H1 (cell line): Measurements from ENCODE around the gene RIMBP2. TPM values are rescaled to one million over a fixed set of nuclear protein-coding genes. Genes with fewer than 3 reads are reported as not detected.

ENCODE experiments used
- CTCF ChIA-PET: fragments of 300-600 bp; sonication (Branson Sonifier 250); formaldehyde crosslinking; loops from one replicate; lab custom pipeline; 2021; ENCODE audit not compliant: partially characterized antibody; lab: Charles Lee
- POLR2A ChIA-PET: fragments of 300-600 bp; sonication (Branson Sonifier 250); formaldehyde crosslinking; loops from one replicate; lab custom pipeline; 2021; ENCODE audit warnings: inconsistent platforms; ENCODE audit not compliant: partially characterized antibody; lab: Charles Lee
- DNase-seq, 2 experiments: peaks; one replicate each; pipeline versions ENCODE4 v3.0.0 to v3.0.0-alpha.2; 2010 to 2022; ENCODE audit warnings: low spot score in 2 of 2, low read depth in 1 of 2, mixed read lengths in 1 of 2
- FAIRE-seq: peaks from 2 replicates; lab custom pipeline; 2011; peaks lifted over from hg19 to GRCh38; lab: Jason Lieb, UNC
- H2AFZ ChIP-seq: 2 replicates; pipeline ENCODE4 v1.8.1; 2012; ENCODE audit warnings: low read length, inconsistent platforms
- H2AK5ac ChIP-seq: 2 replicates; pipeline ENCODE4 v1.6.1; 2013; ENCODE audit warnings: low read depth, low read length
- H2BK120ac ChIP-seq: replicated peaks from 2 replicates; pipeline ENCODE3; 2013; ENCODE audit warnings: low read depth, low read length, inconsistent platforms
- H2BK12ac ChIP-seq: 2 replicates; pipeline ENCODE4 v1.6.1; 2013; ENCODE audit warnings: low read depth, low read length
- H2BK15ac ChIP-seq: 2 replicates; pipeline ENCODE4 v1.6.1; 2013; ENCODE audit warnings: low read length
- H2BK20ac ChIP-seq: 2 replicates; pipeline ENCODE4 v1.6.1; 2013; ENCODE audit warnings: low read length
- H2BK5ac ChIP-seq: 2 replicates; pipeline ENCODE4 v1.6.1; 2013; ENCODE audit warnings: low read depth, low read length
- H3K14ac ChIP-seq: 2 replicates; pipeline ENCODE4 v1.6.1; 2013; ENCODE audit warnings: inconsistent platforms; ENCODE audit not compliant: insufficient read length
- H3K18ac ChIP-seq: 2 replicates; pipeline ENCODE4 v1.6.1; 2013; ENCODE audit warnings: low read length; ENCODE audit errors: extremely low read depth
- H3K23ac ChIP-seq: 2 replicates; pipeline ENCODE4 v1.6.1; 2013; ENCODE audit warnings: inconsistent platforms; ENCODE audit not compliant: insufficient read length
- H3K23me2 ChIP-seq: 2 replicates; pipeline ENCODE4 v1.6.1; 2013; ENCODE audit warnings: low read depth, low read length
- H3K27ac ChIP-seq: 2 replicates; pipeline ENCODE4 v1.6.1; 2011; ENCODE audit warnings: low read depth, low read length, inconsistent platforms
- H3K27me3 ChIP-seq, 4 experiments: replicated peaks in 1 of 4; 1 replicate in 1 of 4; 2 replicates in 3 of 4; pipeline versions ENCODE4 v1.6.1 to v1.8.1; 2011 to 2013; ENCODE audit warnings: low read length in 3 of 4, mild to moderate bottlenecking in 3 of 4, inconsistent platforms in 2 of 4, mixed read lengths in 2 of 4, moderate library complexity in 1 of 4; ENCODE audit not compliant: control insufficient read depth in 3 of 4, insufficient read depth in 3 of 4; ENCODE audit errors: extremely low read depth in 1 of 4
- H3K36me3 ChIP-seq, 4 experiments: 2 replicates each; pipeline versions ENCODE4 v1.6.1 to v1.8.1; 2011 to 2013; ENCODE audit warnings: mild to moderate bottlenecking in 4 of 4, low read length in 3 of 4, moderate library complexity in 2 of 4, control low read depth in 1 of 4, inconsistent platforms in 1 of 4; ENCODE audit not compliant: insufficient read depth in 4 of 4, control insufficient read depth in 2 of 4
- H3K4ac ChIP-seq: replicated peaks from 2 replicates; pipeline ENCODE3; 2013; ENCODE audit warnings: low read length, low read depth, mixed read lengths, inconsistent platforms; ENCODE audit not compliant: insufficient read length
- H3K4me1 ChIP-seq, 4 experiments: replicated peaks in 1 of 4; 1 replicate in 1 of 4; 2 replicates in 3 of 4; pipeline versions ENCODE4 v1.6.1 to v1.8.1; 2011 to 2013; ENCODE audit warnings: low read length in 3 of 4, inconsistent platforms in 2 of 4, mixed read lengths in 1 of 4; ENCODE audit not compliant: insufficient read depth in 4 of 4, control insufficient read depth in 3 of 4
- H3K4me2 ChIP-seq, 2 experiments: 2 replicates each; pipeline versions ENCODE4 v1.6.1 to v1.8.1; 2011 to 2013; ENCODE audit warnings: low read depth in 2 of 2, low read length in 2 of 2, control low read depth in 1 of 2, inconsistent platforms in 1 of 2, mild to moderate bottlenecking in 1 of 2; ENCODE audit not compliant: insufficient read depth in 1 of 2
- H3K4me3 ChIP-seq, 4 experiments: fragments of 200-600, 300-600 bp in 1 of 4; sonication (generic), shearing (Covaris generic), sonication (Bioruptor Twin) in 1 of 4; 2 replicates each; pipeline versions ENCODE4 v1.5.1 to v1.8.1; 2011 to 2016; ENCODE audit warnings: low read length in 4 of 4, low read depth in 3 of 4, control low read depth in 2 of 4, inconsistent platforms in 2 of 4, mild to moderate bottlenecking in 2 of 4, mixed read lengths in 1 of 4, moderate library complexity in 1 of 4; ENCODE audit not compliant: insufficient read depth in 2 of 4; ENCODE audit errors: extremely low read depth in 1 of 4
- H3K56ac ChIP-seq: replicated peaks from 2 replicates; pipeline ENCODE3; 2013; ENCODE audit warnings: low read depth, mild to moderate bottlenecking, mixed read lengths, low read length, inconsistent platforms; ENCODE audit not compliant: insufficient read length
- H3K79me1 ChIP-seq: 2 replicates; pipeline ENCODE4 v1.6.1; 2013; ENCODE audit warnings: low read depth, low read length, control low read depth
- H3K79me2 ChIP-seq, 2 experiments: 2 replicates each; pipeline versions ENCODE4 v1.6.1 to v1.8.1; 2012 to 2013; ENCODE audit warnings: low read length in 2 of 2, mild to moderate bottlenecking in 2 of 2, inconsistent platforms in 1 of 2; ENCODE audit not compliant: insufficient read depth in 2 of 2, control insufficient read depth in 1 of 2
- H3K9ac ChIP-seq, 4 experiments: replicated peaks in 1 of 4; 1 replicate in 1 of 4; 2 replicates in 3 of 4; pipeline versions ENCODE4 v1.6.1 to v1.8.1; 2011 to 2013; ENCODE audit warnings: low read depth in 3 of 4, low read length in 3 of 4, control low read depth in 2 of 4, mild to moderate bottlenecking in 2 of 4, moderate library complexity in 2 of 4, inconsistent platforms in 1 of 4; ENCODE audit errors: extremely low read depth in 1 of 4
- H3K9me3 ChIP-seq, 2 experiments: 2 replicates each; pipeline versions ENCODE4 v1.6.1 to v1.8.1; 2012 to 2013; ENCODE audit warnings: mild to moderate bottlenecking in 2 of 2, moderate library complexity in 2 of 2, control low read depth in 1 of 2, inconsistent platforms in 1 of 2, low read depth in 1 of 2, low read length in 1 of 2, mixed read lengths in 1 of 2; ENCODE audit not compliant: insufficient read depth in 2 of 2
- H4K20me1 ChIP-seq, 2 experiments: replicated peaks in 1 of 2; 2 replicates each; pipeline versions ENCODE3 to v1.8.1; 2011 to 2013; ENCODE audit warnings: inconsistent platforms in 2 of 2, low read length in 2 of 2, mild to moderate bottlenecking in 1 of 2; ENCODE audit not compliant: insufficient read depth in 2 of 2, control insufficient read depth in 1 of 2
- H4K5ac ChIP-seq: 2 replicates; pipeline ENCODE4 v1.6.1; 2013; ENCODE audit warnings: low read length, low read depth, mixed read lengths, inconsistent platforms; ENCODE audit not compliant: insufficient read length
- H4K8ac ChIP-seq: 2 replicates; pipeline ENCODE4 v1.8.0; 2013; ENCODE audit warnings: mild to moderate bottlenecking, moderate library complexity, low read length, inconsistent platforms; ENCODE audit not compliant: insufficient read depth; ENCODE audit errors: extremely low read depth
- H4K91ac ChIP-seq: replicated peaks from 2 replicates; pipeline ENCODE3; 2013; ENCODE audit warnings: low read length, mixed read lengths, inconsistent platforms; ENCODE audit not compliant: insufficient read length
- CBX5 ChIP-seq: fragments of 300-800, 300-1000 bp; sonication (generic); IDR thresholded peaks from 2 replicates; pipeline ENCODE4 v1.7.1; 2016; ENCODE audit warnings: antibody characterized with exemption, low read length, low read depth
- whole genome bisulfite sequencing, 2 experiments: shearing (Covaris generic) in 1 of 2; methylation state at CpG; one replicate each; pipeline versions ENCODE4 v1.1.6 to v1.1.7; 2013 to 2015; ENCODE audit warnings: low lambda C conversion rate in 2 of 2, mixed read lengths in 2 of 2, inconsistent platforms in 1 of 2, low coverage in 1 of 2, missing lambda C conversion rate in 1 of 2; ENCODE audit not compliant: insufficient replicate concordance in 2 of 2, insufficient coverage in 1 of 2, insufficient read length in 1 of 2; ENCODE audit errors: extremely low coverage in 1 of 2, missing lambda C conversion rate in 1 of 2; 5-methylcytosine and 5-hydroxymethylcytosine counted together
- polyA plus RNA-seq, 7 experiments: library from polyadenylated mRNA; depleted of rRNA in 3 of 7; stranded (reverse) in 5 of 7; unstranded in 2 of 7; fragments of >200 nt in 5 of 7; fragments of 200-250 nt in 2 of 7; gene quantifications; 1 replicate in 5 of 7; 2 replicates in 1 of 7; 4 replicates in 1 of 7; pipeline versions ENCODE4 v1.2.1 to v1.2.3, GENCODE V29; 2011 to 2013; ENCODE audit warnings: missing spikeins in 2 of 7, mixed read lengths in 2 of 7
- total RNA-seq: library from RNA; stranded (reverse); fragmentation: NEBNext Ultra II Directional; extraction: Animal tissue kit (Norgen Biotek cat#: 25700); gene quantifications from 2 replicates; pipeline ENCODE4 v1.2.1, GENCODE V29; 2021

RIMBP2 gene
- total and polyA plus RNA-seq, 2 of the 8 experiments (the other 6 are each of a cell fraction or from before 2014, with no cell fraction given) = 0.18 to 0.65 TPM

- H3K4ac ChIP-seq = no peak overlapping the region
- H3K18ac ChIP-seq = no peak overlapping the region
- no peaks in the 10 kb centered on the region for H3K79me2 ChIP-seq
- no peak overlapping the region for H2BK12ac ChIP-seq
- no peak overlapping the region for H2BK5ac ChIP-seq
- H3K23me2 ChIP-seq = no peaks in the 10 kb centered on the region
- no peak overlapping the region for H2BK20ac ChIP-seq
- H3K4me1 ChIP-seq = no peaks in the 10 kb centered on the region
- no peak overlapping the region for H2AK5ac ChIP-seq
- no peak overlapping the region for H4K91ac ChIP-seq
- no peaks in the 10 kb centered on the region for H3K79me1 ChIP-seq
- DNase-seq = no peak
- ChIA-PET POLR2A (no interaction called here), CTCF (no interaction called here)
- no peak overlapping the region for H3K56ac ChIP-seq
- no peak overlapping the region for H2BK120ac ChIP-seq
- no peak overlapping the region for H2AFZ ChIP-seq
- no peaks in the 10 kb centered on the region for H4K20me1 ChIP-seq
- H3K9ac ChIP-seq = no peak overlapping the region
- H3K36me3 ChIP-seq = no peaks in the 10 kb centered on the region
- 85% methylated on average over 6 of the region's 6 CpGs; no CpG with 5 or more reads in 1 of the 2 experiments for WGBS, 2 experiments
- no peak overlapping the region for H3K27ac ChIP-seq
- H4K5ac ChIP-seq = no peak overlapping the region
- no peak overlapping the region for H3K4me2 ChIP-seq
- no peaks in the 10 kb centered on the region; a peak in 1 of 4 replicates for H3K9me3 ChIP-seq
- no peak overlapping the region for H3K4me3 ChIP-seq
- no peaks in the 10 kb centered on the region for H3K27me3 ChIP-seq
- peak overlapping the region; percentile 14; the same call in 1 of the 2 replicates for H4K8ac ChIP-seq
- no peak for FAIRE-seq
- no peak overlapping the region for H3K14ac ChIP-seq
- H3K23ac ChIP-seq = no peak overlapping the region
- no peak overlapping the region for H2BK15ac ChIP-seq
- no peak for TF ChIP-seq CBX5
Measured at GRCh38 chr12:130620756-130621155, 95.3 kb downstream of the RIMBP2 start.
